ENCODE data around the gene IER5. TPM values are rescaled to one million over a fixed set of nuclear protein-coding genes. Genes with fewer than 3 reads are reported as not detected.

IER5 gene
- total RNA-seq, 1 experiment from 2014 or later: 30.5 TPM

DNA sequence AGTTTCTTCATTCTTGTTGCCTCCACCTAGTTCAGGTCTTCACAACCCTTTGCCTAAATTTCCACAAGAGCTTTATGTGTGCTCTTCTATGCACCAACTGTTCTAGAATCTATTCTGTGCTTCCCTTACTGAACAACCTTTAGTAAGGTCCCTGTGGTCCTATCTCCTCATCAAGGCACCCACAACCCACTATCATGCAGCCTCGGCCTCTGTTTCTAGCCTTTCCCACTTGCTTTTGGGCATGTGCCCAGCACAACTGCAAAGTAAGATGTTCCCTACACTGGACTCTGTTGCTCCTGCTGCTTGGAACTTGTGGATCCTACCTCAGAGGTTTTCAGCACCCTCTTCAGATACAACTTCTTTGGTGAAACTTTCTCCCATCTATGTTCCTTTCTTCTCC is 2.4 kb upstream of the IER5 start:
- ChIA-PET CTCF (no interaction called here), RAD21 (ENCODE audit: low non-redundant PET in 1 of 2, low total read pairs in 2 of 2, uncharacterized antibody in 2 of 2, unreplicated experiment in 2 of 2) (interaction anchor here in 1 of 2 experiments (2.3 kb wide), 1 partner anchor 57 kb away, joined by 16 read pairs; no protein-coding TSS in a partner anchor), POLR2A (no interaction called here)
- Histone ChIP-seq H4K20me1 (ENCODE audit: insufficient read depth) (peaks cover 13% of the 10 kb centered on the region; the same call in 1 of the 2 replicates), H3K36me3 (ENCODE audit: control insufficient read depth in 1 of 2, insufficient read depth in 2 of 2, low read length in 2 of 2) (peaks cover 2 to 3% of the 10 kb centered on the region in 2 experiments; a peak in 2 of 4 replicates), H3K9ac (ENCODE audit: low read length) (no peak overlapping the region), H3K9me2 (ENCODE audit: insufficient read depth) (no peaks in the 10 kb centered on the region), H3K9me3 (ENCODE audit: control insufficient read depth in 1 of 2, insufficient read depth in 1 of 2, low read depth in 1 of 2, low read length in 2 of 2) (no peaks in the 10 kb centered on the region), H3K27ac (ENCODE audit: low read depth, low read length) (no peak overlapping the region), H3K4me2 (ENCODE audit: low read length) (no peak overlapping the region), H3K27me3 (ENCODE audit: insufficient read depth, low read length) (no peaks in the 10 kb centered on the region), H2AFZ (ENCODE audit: low read depth, low read length, poor library complexity, severe bottlenecking) (no peak overlapping the region), H3K4me1 (ENCODE audit: control insufficient read depth in 1 of 2, insufficient read depth in 2 of 2, low read length in 2 of 2) (peaks cover 21 to 44% of the 10 kb centered on the region in 2 experiments), H3K4me3 (replicated peaks in 1 of 2; ENCODE audit: low read depth in 1 of 2, low read length in 2 of 2) (no peak overlapping the region), H3K79me2 (ENCODE audit: insufficient read depth, low read length) (peaks cover 25% of the 10 kb centered on the region)
- intact Hi-C loops (cut with micrococcal nuclease): no loop called here
- no peak for TF ChIP-seq YY1 (IDR thresholded peaks at IDR 0.05; ENCODE audit: extremely low read depth, insufficient replicate concordance, low read depth, low read length)
- no peak for TF ChIP-seq TCF7L2 (IDR thresholded peaks at IDR 0.05; ENCODE audit: borderline replicate concordance, extremely low read depth, insufficient read depth, insufficient read length)
- TF ChIP-seq ZNF274 (IDR thresholded peaks at IDR 0.05; ENCODE audit: low read depth, low read length): no peak
- TF ChIP-seq JUND (IDR thresholded peaks at IDR 0.05): no peak
- no peak for ATAC-seq
- no TSS peak for BruUV-seq (replicated peaks)
- DNase-seq (ENCODE audit: low read depth, low spot score): no peak

DNA sequence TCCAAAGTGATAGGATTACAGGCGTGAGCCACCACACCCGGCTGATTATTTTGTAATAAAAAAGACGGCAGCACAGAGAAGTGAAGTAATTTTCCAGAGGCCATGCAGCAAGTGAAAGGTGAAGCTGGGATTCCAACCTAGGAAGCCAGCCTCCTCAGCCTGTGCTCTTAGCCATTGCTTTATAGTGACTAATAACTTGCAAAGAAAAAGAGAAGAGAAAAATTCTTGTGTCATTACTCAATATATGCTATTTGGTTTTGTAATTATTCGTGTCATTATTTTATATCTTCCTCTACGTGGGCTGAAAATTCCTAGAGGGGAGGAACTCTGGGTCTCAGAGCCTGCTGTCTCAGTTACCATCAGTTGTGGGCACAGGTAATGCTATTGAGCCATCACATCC is 1.6 kb upstream of the IER5 start:
- ChIA-PET CTCF (no interaction called here), POLR2A (interaction anchor here (1.2 kb wide), 1 partner anchor 14 kb away, joined by 3 read pairs; no protein-coding TSS in a partner anchor), RAD21 (ENCODE audit: low non-redundant PET in 1 of 2, low total read pairs in 2 of 2, uncharacterized antibody in 2 of 2, unreplicated experiment in 2 of 2) (no interaction called here)
- H3K4me3 ChIP-seq (replicated peaks in 1 of 2; ENCODE audit: low read depth in 1 of 2, low read length in 2 of 2): no peak overlapping the region
- peak overlapping the region; percentile 75 for H3K4me2 ChIP-seq (ENCODE audit: low read length)
- H3K27ac ChIP-seq (ENCODE audit: low read depth, low read length): peak overlapping the region; percentile 12
- H3K4me1 ChIP-seq (ENCODE audit: control insufficient read depth in 1 of 2, insufficient read depth in 2 of 2, low read length in 2 of 2): peaks cover 21 to 44% of the 10 kb centered on the region in 2 experiments
- ATAC-seq (no peak), DNase-seq (ENCODE audit: low read depth, low spot score) (no peak)
- intact Hi-C loops (cut with micrococcal nuclease): no loop called here
- H3K9me2 ChIP-seq (ENCODE audit: insufficient read depth): no peaks in the 10 kb centered on the region
- no TSS peak for BruUV-seq (replicated peaks)
- peaks cover 34% of the 10 kb centered on the region for H3K79me2 ChIP-seq (ENCODE audit: insufficient read depth, low read length)
- no peaks in the 10 kb centered on the region for H3K9me3 ChIP-seq (ENCODE audit: control insufficient read depth in 1 of 2, insufficient read depth in 1 of 2, low read depth in 1 of 2, low read length in 2 of 2)
- TF ChIP-seq JUND (IDR thresholded peaks at IDR 0.05) (0 out of 2 replicates have a peak, but pooled peaks have one; percentile 9), EGR1 (IDR thresholded peaks at IDR 0.05; ENCODE audit: low read depth) (peak; percentile 38; the same call in 1 of the 2 replicates), ZFX (IDR thresholded peaks at IDR 0.05) (no peak)
- no peak overlapping the region for H2AFZ ChIP-seq (ENCODE audit: low read depth, low read length, poor library complexity, severe bottlenecking)
- H3K9ac ChIP-seq (ENCODE audit: low read length): peak overlapping the region; percentile 5; the same call in 1 of the 2 replicates
- no peaks in the 10 kb centered on the region for H3K27me3 ChIP-seq (ENCODE audit: insufficient read depth, low read length)
- peaks cover 20% of the 10 kb centered on the region; the same call in 1 of the 2 replicates for H4K20me1 ChIP-seq (ENCODE audit: insufficient read depth)
- peaks cover 3% of the 10 kb centered on the region in 2 experiments; a peak in 2 of 4 replicates for H3K36me3 ChIP-seq (ENCODE audit: control insufficient read depth in 1 of 2, insufficient read depth in 2 of 2, low read length in 2 of 2)
